HEK293T (cell line): ENCODE results near the gene PLEK.

Experiments used
- CTCF ChIA-PET: fragments of 350-600 bp; formaldehyde crosslinking; extraction: SDS; loops from one replicate; lab custom pipeline; 2021; ENCODE audit warnings: antibody characterized with exemption, inconsistent platforms; lab: Yijun Ruan, JAX
- POLR2A ChIA-PET: fragments of 350-600 bp; formaldehyde crosslinking; extraction: SDS; loops from one replicate; lab custom pipeline; 2020; ENCODE audit warnings: antibody characterized with exemption, inconsistent platforms; lab: Yijun Ruan, JAX
- DNase-seq: peaks from one replicate; pipeline ENCODE4 v3.0.0; 2012; ENCODE audit warnings: mixed read lengths; ENCODE audit errors: extremely low spot score
- ARNT ChIP-seq: fragments of 450-650 bp; IDR thresholded peaks from 2 replicates; pipeline ENCODE4 v1.6.1; 2017; ENCODE audit warnings: mild to moderate bottlenecking
- BHLHE40 ChIP-seq: fragments of 450-650 bp; IDR thresholded peaks from 2 replicates; pipeline ENCODE4 v1.6.1; 2016; ENCODE audit warnings: mild to moderate bottlenecking, moderate library complexity, borderline replicate concordance
- CTBP1 ChIP-seq: fragments of 450-650 bp; IDR thresholded peaks from 2 replicates; pipeline ENCODE4 v1.6.1; 2016; ENCODE audit warnings: borderline replicate concordance
- ELF4 ChIP-seq: fragments of 450-650 bp; IDR thresholded peaks from 2 replicates; pipeline ENCODE4 v1.6.1; 2017; ENCODE audit warnings: antibody characterized with exemption
- FOXA1 ChIP-seq: fragments of 450-650 bp; IDR thresholded peaks from 2 replicates; pipeline ENCODE4 v1.6.1; 2016; ENCODE audit warnings: mild to moderate bottlenecking
- FOXK2 ChIP-seq: fragments of 450-650 bp; IDR thresholded peaks from 2 replicates; pipeline ENCODE4 v1.6.1; 2016; ENCODE audit warnings: mild to moderate bottlenecking
- FOXM1 ChIP-seq: fragments of 450-650 bp; IDR thresholded peaks from 2 replicates; pipeline ENCODE4 v1.6.1; 2017; ENCODE audit warnings: mild to moderate bottlenecking, borderline replicate concordance
- HDGF ChIP-seq: fragments of 450-650 bp; IDR thresholded peaks from 2 replicates; pipeline ENCODE4 v1.6.1; 2017; ENCODE audit warnings: antibody characterized with exemption, borderline replicate concordance
- L3MBTL2 ChIP-seq: fragments of 450-650 bp; conservative IDR thresholded peaks from 2 replicates; pipeline ENCODE4 v1.6.1; 2016; ENCODE audit warnings: mild to moderate bottlenecking
- LEF1 ChIP-seq: fragments of 450-650 bp; IDR thresholded peaks from 2 replicates; pipeline ENCODE4 v1.6.1; 2017; ENCODE audit warnings: mild to moderate bottlenecking, borderline replicate concordance
- NFRKB ChIP-seq: fragments of 450-650 bp; IDR thresholded peaks from 2 replicates; pipeline ENCODE4 v1.6.1; 2016; ENCODE audit warnings: mild to moderate bottlenecking, moderate library complexity
- SP1 ChIP-seq: fragments of 450-650 bp; IDR thresholded peaks from 2 replicates; pipeline ENCODE4 v1.6.1; 2017
- SUZ12 ChIP-seq: fragments of 450-650 bp; IDR thresholded peaks from 2 replicates; pipeline ENCODE4 v1.6.1; 2016; ENCODE audit warnings: mild to moderate bottlenecking
- TARDBP ChIP-seq: fragments of 450-650 bp; IDR thresholded peaks from 2 replicates; pipeline ENCODE4 v1.6.1; 2016
- ZNF384 ChIP-seq: fragments of 450-650 bp; IDR thresholded peaks from 2 replicates; pipeline ENCODE4 v1.6.1; 2016
- TF ChIP-seq, protein P1 (sequence below): fragments of 450-650 bp; IDR thresholded peaks from 2 replicates; pipeline ENCODE4 v1.6.1; 2016

PLEK gene

DNA sequence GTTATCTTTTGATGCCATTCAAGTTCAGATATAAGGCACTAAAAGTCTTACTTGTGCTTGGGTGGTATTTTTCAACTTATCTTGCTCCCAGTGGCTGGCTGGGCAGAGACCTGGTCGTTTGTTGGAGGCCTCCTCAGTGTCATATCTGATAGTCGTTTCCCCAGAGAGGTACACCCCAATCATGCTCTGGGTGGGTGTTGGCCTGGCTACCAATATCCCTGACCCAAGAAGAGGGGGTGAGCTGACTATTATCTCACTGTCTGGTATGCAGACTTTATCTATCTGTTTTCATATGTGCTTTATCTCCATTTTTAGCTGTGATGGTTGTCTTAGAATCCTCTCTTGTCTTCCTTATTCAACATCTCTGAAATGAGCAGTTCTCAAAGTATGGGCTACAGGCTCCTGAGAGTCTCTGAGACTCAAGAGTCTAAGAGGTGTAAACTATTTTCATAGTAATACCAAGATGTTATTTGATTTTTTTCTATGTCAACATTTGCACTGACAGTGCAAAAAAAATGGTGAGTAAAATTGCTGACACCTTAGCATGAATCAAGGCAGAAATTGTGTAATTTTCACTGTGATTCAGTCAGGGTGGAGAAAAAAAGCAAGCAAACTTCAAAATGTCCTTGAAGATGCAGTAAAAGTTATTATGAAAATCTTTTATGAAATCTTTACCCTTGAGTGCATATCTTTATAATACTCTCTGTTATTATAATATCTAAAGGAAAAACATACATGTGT is 12.3 kb upstream of the PLEK start:
- no peak for TF ChIP-seq NFRKB
- no peak for TF ChIP-seq ARNT
- TF ChIP-seq SP1: no peak
- TF ChIP-seq ZNF384: no peak
- no peak for TF ChIP-seq LEF1
- no peak for TF ChIP-seq ELF4
- no peak for TF ChIP-seq FOXA1
- ChIA-PET CTCF (no interaction called here), POLR2A (no interaction called here)
- DNase-seq: no peak

DNA sequence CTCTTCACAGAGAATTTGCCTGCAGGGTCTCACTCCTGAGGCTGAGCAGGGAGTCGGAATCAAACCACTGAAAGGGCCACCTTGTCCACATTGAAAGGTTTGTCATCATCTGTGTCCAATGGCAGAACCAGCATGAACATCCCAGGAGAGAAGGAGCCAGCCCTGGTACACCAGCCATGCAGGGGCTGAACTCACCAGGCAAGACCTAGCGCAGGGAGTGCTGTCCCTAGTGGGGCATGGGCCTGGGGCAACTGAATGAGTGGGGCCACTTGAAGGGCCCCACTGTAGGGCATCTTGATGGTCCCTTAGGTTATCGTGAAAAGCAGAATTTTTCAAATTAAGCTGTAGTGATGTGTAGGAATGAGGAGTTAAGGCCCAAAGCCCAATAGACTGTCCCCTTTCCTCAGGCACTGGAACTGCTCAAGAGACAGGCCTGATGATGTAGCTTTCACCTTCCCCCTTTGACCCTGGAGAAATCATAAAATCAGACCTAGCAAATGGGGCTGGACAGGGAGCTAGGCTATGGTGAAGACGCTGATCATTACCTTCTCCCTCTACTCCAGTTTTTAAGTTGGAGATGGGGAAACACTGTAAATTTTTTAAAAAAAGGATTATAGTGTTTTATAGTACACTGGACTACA is 8.4 kb upstream of the PLEK start:
- DNase-seq: no peak
- CTCF ChIA-PET: no interaction called here
- TF ChIP-seq SUZ12 (no peak), HDGF (no peak), ELF4 (no peak)
- POLR2A ChIA-PET: interaction anchor here (1.8 kb wide), 1 partner anchor 37 kb away, joined by 6 read pairs; the partner anchor contains the start of gene CNRIP1

DNA sequence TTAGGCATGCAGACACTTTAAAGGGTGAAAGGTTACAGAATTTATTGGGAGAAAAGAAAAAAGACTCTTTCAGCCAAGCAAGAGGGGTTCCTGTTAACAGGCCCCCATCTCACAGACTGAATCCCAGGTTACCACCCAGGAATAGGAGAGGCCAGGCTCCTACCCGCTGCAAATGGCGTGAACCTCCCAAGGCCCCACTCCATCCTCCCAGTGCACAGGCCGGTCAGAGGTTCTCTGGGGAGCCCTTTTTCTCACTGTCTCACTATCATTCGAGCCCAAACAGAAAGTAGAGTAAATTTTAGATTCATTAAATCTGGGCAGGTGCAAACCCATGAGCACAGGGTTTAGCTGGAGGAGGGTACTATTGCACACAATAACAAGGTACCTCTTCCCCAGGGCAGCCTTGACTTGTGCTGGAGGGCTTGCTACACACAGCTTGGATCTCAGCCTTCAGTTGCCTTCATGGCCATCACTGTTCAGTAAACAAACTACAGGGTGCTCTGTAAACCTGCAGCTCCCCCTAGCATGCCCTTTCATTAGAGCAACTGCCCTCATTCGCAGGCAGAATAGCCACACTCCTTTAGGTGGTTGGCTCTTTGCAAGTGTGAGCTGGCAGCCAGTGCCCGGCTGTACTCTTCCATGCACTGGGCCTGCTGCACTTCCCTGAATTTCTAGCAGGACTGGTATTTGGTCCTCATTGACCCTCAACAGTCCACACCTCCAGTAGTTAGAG is 7.3 kb upstream of the PLEK start:
- TF ChIP-seq SUZ12 (no peak), SP1 (no peak), L3MBTL2 (no peak)
- ChIA-PET CTCF (interaction anchor here (0.6 to 1.2 kb wide), 2 partner anchors 83 to 621 kb away, joined by 3 to 5 read pairs; no protein-coding TSS in a partner anchor), POLR2A (interaction anchor here (1.8 kb wide), 1 partner anchor 38 kb away, joined by 6 read pairs; the partner anchor contains the start of gene CNRIP1)
- peak; percentile 54 for DNase-seq

DNA sequence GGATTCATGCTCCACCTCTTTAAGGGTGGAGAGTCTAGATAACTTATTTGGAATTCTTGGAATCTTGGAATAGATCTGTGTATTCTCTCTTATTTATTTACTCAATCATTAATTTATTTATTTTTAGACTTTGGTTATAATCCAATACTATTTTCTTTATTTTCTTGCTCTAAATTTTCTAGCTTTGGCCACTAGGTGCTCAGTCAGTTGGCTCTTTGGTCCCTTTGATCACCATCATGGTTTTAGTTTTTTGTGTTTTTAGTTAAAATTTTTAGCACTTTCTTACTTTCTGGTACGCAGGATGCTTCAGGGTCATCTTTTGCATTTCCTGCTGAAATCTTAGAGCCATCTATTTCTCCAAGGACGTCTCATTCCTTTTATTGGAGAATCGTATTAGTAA is 5.2 kb upstream of the PLEK start:
- no peak for DNase-seq
- TF ChIP-seq SP1 (no peak), ELF4 (no peak), FOXK2 (no peak), ARNT (no peak), LEF1 (no peak), BHLHE40 (no peak), FOXA1 (no peak), FOXM1 (no peak), ZNF384 (no peak), SUZ12 (no peak), NFRKB (no peak), CTBP1 (no peak), TARDBP (no peak)
- TF ChIP-seq, protein P1, sequence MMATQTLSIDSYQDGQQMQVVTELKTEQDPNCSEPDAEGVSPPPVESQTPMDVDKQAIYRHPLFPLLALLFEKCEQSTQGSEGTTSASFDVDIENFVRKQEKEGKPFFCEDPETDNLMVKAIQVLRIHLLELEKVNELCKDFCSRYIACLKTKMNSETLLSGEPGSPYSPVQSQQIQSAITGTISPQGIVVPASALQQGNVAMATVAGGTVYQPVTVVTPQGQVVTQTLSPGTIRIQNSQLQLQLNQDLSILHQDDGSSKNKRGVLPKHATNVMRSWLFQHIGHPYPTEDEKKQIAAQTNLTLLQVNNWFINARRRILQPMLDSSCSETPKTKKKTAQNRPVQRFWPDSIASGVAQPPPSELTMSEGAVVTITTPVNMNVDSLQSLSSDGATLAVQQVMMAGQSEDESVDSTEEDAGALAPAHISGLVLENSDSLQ: no peak
- ChIA-PET POLR2A (no interaction called here), CTCF (no interaction called here)

DNA sequence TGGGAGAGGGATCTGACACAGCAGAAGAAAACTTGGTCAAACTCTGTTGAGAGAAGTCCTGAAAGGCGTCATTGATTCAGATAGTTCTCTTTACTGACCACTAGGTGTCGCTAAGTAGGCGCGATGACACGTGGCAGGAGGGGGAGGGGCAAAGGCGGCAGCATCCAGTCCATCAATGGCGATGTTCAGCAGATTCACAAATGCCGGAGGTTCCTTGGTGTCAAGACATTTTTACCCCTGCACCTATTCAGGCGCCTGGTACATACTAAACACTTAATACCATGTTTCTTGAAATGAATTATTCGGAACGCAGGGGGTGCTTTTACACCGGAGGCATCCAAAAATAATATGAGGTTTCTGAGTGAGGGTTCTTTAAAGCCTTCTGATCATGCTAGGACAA is 3.0 kb upstream of the PLEK start:
- ChIA-PET POLR2A (no interaction called here), CTCF (no interaction called here)
- peak; percentile 83 for DNase-seq
- TF ChIP-seq L3MBTL2 (peak; percentile 97), CTBP1 (no peak), ZNF384 (no peak), FOXA1 (no peak), SP1 (no peak), SUZ12 (no peak), HDGF (no peak), FOXM1 (no peak), FOXK2 (no peak), LEF1 (no peak), NFRKB (no peak), BHLHE40 (no peak), TARDBP (no peak), ARNT (no peak), ELF4 (no peak)
- TF ChIP-seq, protein P1: peak; percentile 61; the same call in 1 of the 2 replicates

DNA sequence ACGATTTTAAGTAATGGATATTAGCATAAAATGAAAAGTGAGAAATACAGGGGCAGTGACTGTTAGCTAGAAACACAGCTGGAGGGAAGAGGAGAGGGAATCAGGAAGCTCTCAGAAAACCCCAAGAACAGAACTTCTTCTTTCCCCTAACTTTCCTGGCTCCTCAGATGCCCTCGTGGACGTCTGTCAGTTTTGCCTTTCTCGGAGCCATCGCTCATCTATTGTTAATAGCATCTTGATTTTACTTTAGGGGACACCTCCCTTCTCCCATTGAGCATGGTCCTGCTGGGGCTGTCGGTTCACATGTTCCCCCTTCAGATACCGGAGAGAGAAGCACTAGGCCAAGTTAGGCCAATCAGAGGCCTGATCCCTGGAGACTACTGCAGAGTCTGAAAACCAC is 2.3 kb upstream of the PLEK start:
- TF ChIP-seq SP1: no peak
- TF ChIP-seq, protein P1: no peak
- TF ChIP-seq L3MBTL2: no peak
- no peak for TF ChIP-seq CTBP1
- DNase-seq: no peak
- CTCF ChIA-PET: no interaction called here
- POLR2A ChIA-PET: no interaction called here
